Measurements from ENCODE around the gene PTGR3. TPM values are rescaled to one million over a fixed set of nuclear protein-coding genes. Genes with fewer than 3 reads are reported as not detected.

PTGR3 gene
- total RNA-seq, 2 donors from 2014 or later = 8.9 to 26.5 TPM

GRCh38 chr18:75214332-75214690 lies 5.4 kb upstream of the PTGR3 start:
- DNase-seq (no peak), ATAC-seq (no peak)
- Histone ChIP-seq H3K27ac (peak overlapping the region in 2 of 4 donors; percentile 45 to 82), H3K9me3 (no peaks in the 10 kb centered on the region), H3K4me3 (no peak overlapping the region), H3K27me3 (no peaks in the 10 kb centered on the region), H3K36me3 (replicated peaks in 1 of 2; ENCODE audit: insufficient read depth in 1 of 2, low read depth in 2 of 2) (no peaks in the 10 kb centered on the region), H3K4me1 (peaks cover 50% of the 10 kb centered on the region)
- 28 to 38% methylated on average over 5 of the region's 5 CpGs for WGBS, 2 donors
- TF ChIP-seq CTCF (IDR thresholded peaks at IDR 0.05) (no peak), POLR2A (IDR thresholded peaks at IDR 0.05) (no peak)
- intact Hi-C loops (cut with DNase I) = no loop called here

- ATAC-seq = no peak
- peak overlapping the region in 2 of 4 donors; percentile 45 to 82 for H3K27ac ChIP-seq
- intact Hi-C loops (cut with DNase I) = no loop called here
- TF ChIP-seq POLR2A (IDR thresholded peaks at IDR 0.05) (no peak), CTCF (IDR thresholded peaks at IDR 0.05) (no peak)
- H3K4me3 ChIP-seq = no peak overlapping the region
- H3K27me3 ChIP-seq = no peaks in the 10 kb centered on the region
- 2 to 15% methylated on average over 5 of the region's 5 CpGs for WGBS, 2 donors
- H3K9me3 ChIP-seq = no peaks in the 10 kb centered on the region
- H3K36me3 ChIP-seq (replicated peaks in 1 of 2; ENCODE audit: insufficient read depth in 1 of 2, low read depth in 2 of 2) = no peaks in the 10 kb centered on the region
- no peak for DNase-seq
- peaks cover 46% of the 10 kb centered on the region for H3K4me1 ChIP-seq
These were observed 4.8 kb upstream of the PTGR3 start for GRCh38 chr18:75213611-75214331.

GRCh38 chr18:75212751-75213090 lies 3.8 kb upstream of the PTGR3 start:
- H3K9me3 ChIP-seq = no peaks in the 10 kb centered on the region
- no peak for DNase-seq
- WGBS, 2 donors = 18 to 37% methylated on average over 5 of the region's 5 CpGs
- intact Hi-C loops (cut with DNase I) = no loop called here
- H3K4me3 ChIP-seq = no peak overlapping the region
- TF ChIP-seq CTCF (IDR thresholded peaks at IDR 0.05) (no peak), POLR2A (IDR thresholded peaks at IDR 0.05) (no peak)
- H3K27me3 ChIP-seq = no peaks in the 10 kb centered on the region
- H3K27ac ChIP-seq = peak overlapping the region in 2 of 4 donors; percentile 69 to 82
- no peak for ATAC-seq
- no peaks in the 10 kb centered on the region for H3K36me3 ChIP-seq (replicated peaks in 1 of 2; ENCODE audit: insufficient read depth in 1 of 2, low read depth in 2 of 2)
- H3K4me1 ChIP-seq = peaks cover 41% of the 10 kb centered on the region

GRCh38 chr18:75211953-75212750 lies 3.2 kb upstream of the PTGR3 start:
- DNase-seq (peak; percentile 36 to 54 (median 44)), ATAC-seq (no peak)
- no peaks in the 10 kb centered on the region for H3K36me3 ChIP-seq (replicated peaks in 1 of 2; ENCODE audit: insufficient read depth in 1 of 2, low read depth in 2 of 2)
- no peaks in the 10 kb centered on the region for H3K27me3 ChIP-seq
- peaks cover 45% of the 10 kb centered on the region for H3K4me1 ChIP-seq
- WGBS, 2 donors = 2 to 7% methylated on average over 12 to 38 of the region's 38 CpGs
- H3K27ac ChIP-seq = peak overlapping the region; percentile 52 to 82 (median 68)
- no peaks in the 10 kb centered on the region for H3K9me3 ChIP-seq
- intact Hi-C loops (cut with DNase I) = no loop called here
- TF ChIP-seq CTCF (IDR thresholded peaks at IDR 0.05) (no peak), POLR2A (IDR thresholded peaks at IDR 0.05) (peak in 2 of 3 donors; percentile 12 to 35)
- peak overlapping the region in 1 of 2 donors; percentile 71 for H3K4me3 ChIP-seq

Data from body of pancreas (tissue), 4 donors.